ENCODE data around the gene ENG. TPM values are rescaled to one million over a fixed set of nuclear protein-coding genes. Genes with fewer than 3 reads are reported as not detected.

ENG gene
- total and polyA plus RNA-seq, 2 experiments from 2014 or later = 1.4 to 2.6 TPM

DNA sequence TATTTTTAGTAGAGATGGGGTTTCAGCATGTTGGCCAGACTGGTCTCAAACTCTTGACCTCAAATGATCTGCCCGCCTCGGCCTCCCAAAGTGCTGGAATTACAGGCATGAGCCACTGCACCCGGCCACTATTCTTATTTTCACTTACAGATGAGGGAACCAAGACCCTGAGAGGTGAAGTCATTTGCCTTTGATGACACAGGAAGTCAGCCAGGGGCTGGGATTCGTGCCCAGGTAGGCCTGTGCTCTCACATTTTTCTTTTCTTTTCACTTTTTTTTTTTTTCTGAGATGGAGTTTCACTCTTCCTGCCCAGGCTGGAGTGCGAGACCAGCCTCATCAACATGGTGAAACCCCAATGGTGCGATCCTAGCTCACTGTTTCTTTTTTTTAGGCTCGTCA lies 22.2 kb downstream of the ENG start (continued):
- TF ChIP-seq ZNF114 (CRISPR knock-in tag; IDR thresholded peaks at IDR 0.05) (no peak), ZNF331 (CRISPR knock-in tag; IDR thresholded peaks at IDR 0.05; ENCODE audit: low read depth) (no peak), EZH2phosphoT487 (IDR thresholded peaks at IDR 0.05; ENCODE audit: unreplicated experiment) (no peak), JUNB (IDR thresholded peaks at IDR 0.05; ENCODE audit: unreplicated experiment) (no peak), EZH2 (IDR thresholded peaks at IDR 0.05; ENCODE audit: low read depth, unreplicated experiment) (no peak)
- TF ChIP-seq, protein P1, sequence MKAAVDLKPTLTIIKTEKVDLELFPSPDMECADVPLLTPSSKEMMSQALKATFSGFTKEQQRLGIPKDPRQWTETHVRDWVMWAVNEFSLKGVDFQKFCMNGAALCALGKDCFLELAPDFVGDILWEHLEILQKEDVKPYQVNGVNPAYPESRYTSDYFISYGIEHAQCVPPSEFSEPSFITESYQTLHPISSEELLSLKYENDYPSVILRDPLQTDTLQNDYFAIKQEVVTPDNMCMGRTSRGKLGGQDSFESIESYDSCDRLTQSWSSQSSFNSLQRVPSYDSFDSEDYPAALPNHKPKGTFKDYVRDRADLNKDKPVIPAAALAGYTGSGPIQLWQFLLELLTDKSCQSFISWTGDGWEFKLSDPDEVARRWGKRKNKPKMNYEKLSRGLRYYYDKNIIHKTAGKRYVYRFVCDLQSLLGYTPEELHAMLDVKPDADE (IDR thresholded peaks at IDR 0.05) = no peak

DNA sequence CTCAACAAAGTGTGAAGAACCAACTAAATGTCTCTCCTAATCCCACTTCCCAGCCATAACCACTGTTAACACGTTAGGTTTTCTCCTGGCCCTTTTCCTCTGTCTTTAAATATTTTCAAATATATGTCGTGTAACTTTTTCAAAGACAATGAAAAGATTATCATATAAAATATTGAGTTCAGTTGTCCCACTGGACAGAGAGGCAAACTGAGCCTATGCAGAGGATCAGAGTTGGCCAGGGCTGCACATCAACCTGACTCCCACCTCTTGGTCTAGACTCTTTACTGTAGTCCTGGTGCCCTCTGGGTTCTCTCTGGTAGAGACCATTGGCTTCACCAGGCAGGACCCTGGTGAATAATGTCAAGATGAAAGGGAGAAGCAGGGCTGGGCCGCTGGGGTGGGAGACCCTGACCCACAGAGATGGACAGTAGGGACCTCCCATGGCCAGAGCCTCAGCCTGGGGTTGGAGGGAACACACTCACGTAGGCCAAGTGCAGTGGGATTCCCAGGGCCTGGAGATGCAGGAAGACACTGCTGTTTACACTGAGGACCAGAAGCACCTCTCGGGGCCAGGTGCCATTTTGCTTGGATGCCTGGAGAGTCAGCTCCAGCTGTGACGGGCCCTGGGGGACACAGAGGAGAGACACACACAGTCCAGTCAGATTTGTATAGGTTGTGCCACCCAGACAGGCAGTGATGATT lies 25.1 kb downstream of the ENG start:
- Histone ChIP-seq H3K79me2 (replicated peaks; ENCODE audit: insufficient read depth) (no peaks in the 10 kb centered on the region), H3K27me3 (ENCODE audit: insufficient read depth) (peaks cover 12% of the 10 kb centered on the region; the same call in 1 of the 2 replicates), H3K4me2 (peak overlapping the region; percentile 80; the same call in 1 of the 2 replicates), H4K20me1 (replicated peaks; ENCODE audit: insufficient read depth) (no peaks in the 10 kb centered on the region), H3K9me2 (ENCODE audit: insufficient read depth) (no peaks in the 10 kb centered on the region), H2AFZ (peak overlapping the region; percentile 97; the same call in 1 of the 2 replicates), H3F3A (replicated peaks; ENCODE audit: low read depth) (peaks cover 14% of the 10 kb centered on the region), H3K4me1 (ENCODE audit: insufficient read depth) (peaks cover 8% of the 10 kb centered on the region), H3K36me3 (ENCODE audit: insufficient read depth) (no peaks in the 10 kb centered on the region; the same call in 1 of the 2 replicates), H3K4me3 (peak overlapping the region; percentile 53), H3K27ac (ENCODE audit: low read depth) (peak overlapping the region; percentile 75)
- no peak for ATAC-seq
- Mint-ChIP-seq H3K4me3 (peak overlapping the region; percentile 67; the same call in 1 of the 3 replicates), H3K4me1 (peaks cover 37% of the 10 kb centered on the region), H3K36me3 (ENCODE audit: low read depth) (no peaks in the 10 kb centered on the region), H3K27ac (no peak overlapping the region; the same call in 1 of the 2 replicates), H3K9me3 (no peaks in the 10 kb centered on the region; the same call in 2 of the 3 replicates), H3K27me3 (ENCODE audit: insufficient read depth, low read depth, poor library complexity) (peaks cover 20% of the 10 kb centered on the region)
- no peak for DNase-seq (ENCODE audit: low spot score)
- TF ChIP-seq, protein P1 (IDR thresholded peaks at IDR 0.05) = no peak
- TF ChIP-seq STAT1 (IDR thresholded peaks at IDR 0.05; ENCODE audit: unreplicated experiment) = no peak
- no peak for TF ChIP-seq ZNF114 (CRISPR knock-in tag; IDR thresholded peaks at IDR 0.05)
- TF ChIP-seq CREB1 (CRISPR knock-in tag; IDR thresholded peaks at IDR 0.05; ENCODE audit: low read depth) = no peak
- no peak for TF ChIP-seq EZH2phosphoT487 (IDR thresholded peaks at IDR 0.05; ENCODE audit: unreplicated experiment)
- TF ChIP-seq EZH2 (IDR thresholded peaks at IDR 0.05; ENCODE audit: low read depth, unreplicated experiment) = no peak
- TF ChIP-seq ZNF331 (CRISPR knock-in tag; IDR thresholded peaks at IDR 0.05; ENCODE audit: low read depth) = no peak
- TF ChIP-seq, protein P2, sequence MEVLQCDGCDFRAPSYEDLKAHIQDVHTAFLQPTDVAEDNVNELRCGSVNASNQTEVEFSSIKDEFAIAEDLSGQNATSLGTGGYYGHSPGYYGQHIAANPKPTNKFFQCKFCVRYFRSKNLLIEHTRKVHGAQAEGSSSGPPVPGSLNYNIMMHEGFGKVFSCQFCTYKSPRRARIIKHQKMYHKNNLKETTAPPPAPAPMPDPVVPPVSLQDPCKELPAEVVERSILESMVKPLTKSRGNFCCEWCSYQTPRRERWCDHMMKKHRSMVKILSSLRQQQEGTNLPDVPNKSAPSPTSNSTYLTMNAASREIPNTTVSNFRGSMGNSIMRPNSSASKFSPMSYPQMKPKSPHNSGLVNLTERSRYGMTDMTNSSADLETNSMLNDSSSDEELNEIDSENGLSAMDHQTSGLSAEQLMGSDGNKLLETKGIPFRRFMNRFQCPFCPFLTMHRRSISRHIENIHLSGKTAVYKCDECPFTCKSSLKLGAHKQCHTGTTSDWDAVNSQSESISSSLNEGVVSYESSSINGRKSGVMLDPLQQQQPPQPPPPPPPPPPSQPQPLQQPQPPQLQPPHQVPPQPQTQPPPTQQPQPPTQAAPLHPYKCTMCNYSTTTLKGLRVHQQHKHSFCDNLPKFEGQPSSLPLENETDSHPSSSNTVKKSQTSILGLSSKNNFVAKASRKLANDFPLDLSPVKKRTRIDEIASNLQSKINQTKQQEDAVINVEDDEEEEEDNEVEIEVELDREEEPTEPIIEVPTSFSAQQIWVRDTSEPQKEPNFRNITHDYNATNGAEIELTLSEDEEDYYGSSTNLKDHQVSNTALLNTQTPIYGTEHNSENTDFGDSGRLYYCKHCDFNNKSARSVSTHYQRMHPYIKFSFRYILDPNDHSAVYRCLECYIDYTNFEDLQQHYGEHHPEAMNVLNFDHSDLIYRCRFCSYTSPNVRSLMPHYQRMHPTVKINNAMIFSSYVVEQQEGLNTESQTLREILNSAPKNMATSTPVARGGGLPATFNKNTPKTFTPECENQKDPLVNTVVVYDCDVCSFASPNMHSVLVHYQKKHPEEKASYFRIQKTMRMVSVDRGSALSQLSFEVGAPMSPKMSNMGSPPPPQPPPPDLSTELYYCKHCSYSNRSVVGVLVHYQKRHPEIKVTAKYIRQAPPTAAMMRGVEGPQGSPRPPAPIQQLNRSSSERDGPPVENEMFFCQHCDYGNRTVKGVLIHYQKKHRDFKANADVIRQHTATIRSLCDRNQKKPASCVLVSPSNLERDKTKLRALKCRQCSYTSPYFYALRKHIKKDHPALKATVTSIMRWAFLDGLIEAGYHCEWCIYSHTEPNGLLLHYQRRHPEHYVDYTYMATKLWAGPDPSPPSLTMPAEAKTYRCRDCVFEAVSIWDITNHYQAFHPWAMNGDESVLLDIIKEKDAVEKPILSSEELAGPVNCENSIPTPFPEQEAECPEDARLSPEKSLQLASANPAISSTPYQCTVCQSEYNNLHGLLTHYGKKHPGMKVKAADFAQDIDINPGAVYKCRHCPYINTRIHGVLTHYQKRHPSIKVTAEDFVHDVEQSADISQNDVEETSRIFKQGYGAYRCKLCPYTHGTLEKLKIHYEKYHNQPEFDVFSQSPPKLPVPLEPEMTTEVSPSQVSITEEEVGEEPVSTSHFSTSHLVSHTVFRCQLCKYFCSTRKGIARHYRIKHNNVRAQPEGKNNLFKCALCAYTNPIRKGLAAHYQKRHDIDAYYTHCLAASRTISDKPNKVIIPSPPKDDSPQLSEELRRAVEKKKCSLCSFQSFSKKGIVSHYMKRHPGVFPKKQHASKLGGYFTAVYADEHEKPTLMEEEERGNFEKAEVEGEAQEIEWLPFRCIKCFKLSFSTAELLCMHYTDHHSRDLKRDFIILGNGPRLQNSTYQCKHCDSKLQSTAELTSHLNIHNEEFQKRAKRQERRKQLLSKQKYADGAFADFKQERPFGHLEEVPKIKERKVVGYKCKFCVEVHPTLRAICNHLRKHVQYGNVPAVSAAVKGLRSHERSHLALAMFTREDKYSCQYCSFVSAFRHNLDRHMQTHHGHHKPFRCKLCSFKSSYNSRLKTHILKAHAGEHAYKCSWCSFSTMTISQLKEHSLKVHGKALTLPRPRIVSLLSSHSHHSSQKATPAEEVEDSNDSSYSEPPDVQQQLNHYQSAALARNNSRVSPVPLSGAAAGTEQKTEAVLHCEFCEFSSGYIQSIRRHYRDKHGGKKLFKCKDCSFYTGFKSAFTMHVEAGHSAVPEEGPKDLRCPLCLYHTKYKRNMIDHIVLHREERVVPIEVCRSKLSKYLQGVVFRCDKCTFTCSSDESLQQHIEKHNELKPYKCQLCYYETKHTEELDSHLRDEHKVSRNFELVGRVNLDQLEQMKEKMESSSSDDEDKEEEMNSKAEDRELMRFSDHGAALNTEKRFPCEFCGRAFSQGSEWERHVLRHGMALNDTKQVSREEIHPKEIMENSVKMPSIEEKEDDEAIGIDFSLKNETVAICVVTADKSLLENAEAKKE (CRISPR knock-in tag; IDR thresholded peaks at IDR 0.05) = no peak
- TF ChIP-seq POLR2AphosphoS5 (IDR thresholded peaks at IDR 0.05; ENCODE audit: low read depth) = no peak
- TF ChIP-seq NANOG (IDR thresholded peaks at IDR 0.05; ENCODE audit: borderline replicate concordance) = no peak
- TF ChIP-seq, protein P3, sequence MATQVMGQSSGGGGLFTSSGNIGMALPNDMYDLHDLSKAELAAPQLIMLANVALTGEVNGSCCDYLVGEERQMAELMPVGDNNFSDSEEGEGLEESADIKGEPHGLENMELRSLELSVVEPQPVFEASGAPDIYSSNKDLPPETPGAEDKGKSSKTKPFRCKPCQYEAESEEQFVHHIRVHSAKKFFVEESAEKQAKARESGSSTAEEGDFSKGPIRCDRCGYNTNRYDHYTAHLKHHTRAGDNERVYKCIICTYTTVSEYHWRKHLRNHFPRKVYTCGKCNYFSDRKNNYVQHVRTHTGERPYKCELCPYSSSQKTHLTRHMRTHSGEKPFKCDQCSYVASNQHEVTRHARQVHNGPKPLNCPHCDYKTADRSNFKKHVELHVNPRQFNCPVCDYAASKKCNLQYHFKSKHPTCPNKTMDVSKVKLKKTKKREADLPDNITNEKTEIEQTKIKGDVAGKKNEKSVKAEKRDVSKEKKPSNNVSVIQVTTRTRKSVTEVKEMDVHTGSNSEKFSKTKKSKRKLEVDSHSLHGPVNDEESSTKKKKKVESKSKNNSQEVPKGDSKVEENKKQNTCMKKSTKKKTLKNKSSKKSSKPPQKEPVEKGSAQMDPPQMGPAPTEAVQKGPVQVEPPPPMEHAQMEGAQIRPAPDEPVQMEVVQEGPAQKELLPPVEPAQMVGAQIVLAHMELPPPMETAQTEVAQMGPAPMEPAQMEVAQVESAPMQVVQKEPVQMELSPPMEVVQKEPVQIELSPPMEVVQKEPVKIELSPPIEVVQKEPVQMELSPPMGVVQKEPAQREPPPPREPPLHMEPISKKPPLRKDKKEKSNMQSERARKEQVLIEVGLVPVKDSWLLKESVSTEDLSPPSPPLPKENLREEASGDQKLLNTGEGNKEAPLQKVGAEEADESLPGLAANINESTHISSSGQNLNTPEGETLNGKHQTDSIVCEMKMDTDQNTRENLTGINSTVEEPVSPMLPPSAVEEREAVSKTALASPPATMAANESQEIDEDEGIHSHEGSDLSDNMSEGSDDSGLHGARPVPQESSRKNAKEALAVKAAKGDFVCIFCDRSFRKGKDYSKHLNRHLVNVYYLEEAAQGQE (IDR thresholded peaks at IDR 0.05; ENCODE audit: unreplicated experiment) = no peak

Measured in GM23338 (cell line).